GM12874 (cell line): Measurements from ENCODE around the gene PIGZ.

Experiments used
- CTCF ChIP-seq: IDR thresholded peaks from 2 replicates; pipeline ENCODE4 v1.5.1; 2011; ENCODE audit warnings: low read depth, mild to moderate bottlenecking, control low read depth, low read length, moderate library complexity; ENCODE audit not compliant: insufficient read depth

PIGZ gene

GRCh38 chr3:196915375-196915774 lies 53.3 kb downstream of the PIGZ start:
- no peak for TF ChIP-seq CTCF

- TF ChIP-seq CTCF = no peak
Observed at GRCh38 chr3:196914866-196915265, 53.8 kb downstream of the PIGZ start.

- no peak for TF ChIP-seq CTCF
Observed at GRCh38 chr3:196903740-196904139, 64.9 kb downstream of the PIGZ start.

GRCh38 chr3:196902296-196902695 lies 66.3 kb downstream of the PIGZ start:
- no peak for TF ChIP-seq CTCF

- TF ChIP-seq CTCF = no peak
Observed at GRCh38 chr3:196901768-196902167, 66.9 kb downstream of the PIGZ start.
